CD4-positive, alpha-beta T cell treated with Interleukin-15 for 4 hours (primary cell): ENCODE measurements around the gene TMEM45B.
A peak's percentile ranks its signal among the peaks of the same experiment; 100 is the strongest.
"Not testable (repeated sequence)": the region's sequence is repeated elsewhere in the genome, so short reads cannot be mapped to it uniquely, and the experiment has no call there.

ENCODE experiments used
- DNase-seq: peaks from one replicate; pipeline ENCODE4 v3.0.0-alpha.2; 2020; ENCODE audit warnings: low spot score

The TMEM45B gene

GRCh38 chr11:129852125-129852740 is 36.6 kb downstream of the TMEM45B start:
- no peak for DNase-seq

- peak; percentile 67 for DNase-seq
Observed at GRCh38 chr11:129853518-129854231, 38.0 kb downstream of the TMEM45B start.

- no peak for DNase-seq
Observed at GRCh38 chr11:129854232-129854805, 38.7 kb downstream of the TMEM45B start.

- no peak for DNase-seq
Observed at GRCh38 chr11:129855086-129855485, 39.4 kb downstream of the TMEM45B start.

GRCh38 chr11:129856036-129856435 is 40.4 kb downstream of the TMEM45B start:
- DNase-seq, result no peak

GRCh38 chr11:129861702-129862522 is 46.3 kb downstream of the TMEM45B start:
- no peak for DNase-seq

GRCh38 chr11:129864811-129865210 is 49.2 kb downstream of the TMEM45B start:
- DNase-seq, result no peak

GRCh38 chr11:129865701-129866100 is 50.1 kb downstream of the TMEM45B start:
- DNase-seq, result no peak

GRCh38 chr11:129866311-129866710 is 50.7 kb downstream of the TMEM45B start:
- no peak for DNase-seq

GRCh38 chr11:129868626-129869025 is 53.0 kb downstream of the TMEM45B start:
- not testable (repeated sequence) for DNase-seq

GRCh38 chr11:129871914-129872313 is 56.3 kb downstream of the TMEM45B start:
- DNase-seq, result no peak

- DNase-seq, result no peak
Observed at GRCh38 chr11:129880311-129880710, 64.7 kb downstream of the TMEM45B start.

GRCh38 chr11:129881570-129882170 is 66.0 kb downstream of the TMEM45B start:
- peak; percentile 23 for DNase-seq

- DNase-seq, result no peak
Observed at GRCh38 chr11:129884581-129884980, 68.9 kb downstream of the TMEM45B start.

GRCh38 chr11:129885381-129885780 is 69.7 kb downstream of the TMEM45B start:
- DNase-seq, result no peak

- peak; percentile 22 for DNase-seq
Observed at GRCh38 chr11:129888451-129888850, 72.8 kb downstream of the TMEM45B start.

GRCh38 chr11:129894278-129895125 is 78.9 kb downstream of the TMEM45B start:
- DNase-seq, result peak; percentile 1

GRCh38 chr11:129895126-129896041 is 79.7 kb downstream of the TMEM45B start, which contains the start of gene NFRKB:
NFRKB (minus strand) TSS chr11:129895578; CDS start chr11:129892849, 2,729 bp downstream.
- peak; percentile 87 for DNase-seq

- no peak for DNase-seq
Observed at GRCh38 chr11:129896062-129896461, 80.4 kb downstream of the TMEM45B start.

- DNase-seq, result no peak
Observed at GRCh38 chr11:129905402-129905801, 89.8 kb downstream of the TMEM45B start.
